HCT116 (cell line): ENCODE results near the gene ASCL5.

Source experiments
- CTCF ChIP-seq, 3 experiments: fragments of 200-600 bp in 1 of 3; sonication (generic) in 1 of 3; IDR thresholded peaks in 2 of 3; conservative IDR thresholded peaks in 1 of 3; 2 replicates each; pipeline ENCODE4 v1.5.1; 2012 to 2017; ENCODE audit warnings: low read depth in 2 of 3, low read length in 2 of 3, antibody characterized with exemption in 1 of 3, borderline replicate concordance in 1 of 3, control low read depth in 1 of 3, mild to moderate bottlenecking in 1 of 3, mixed read lengths in 1 of 3, mixed run types in 1 of 3, moderate library complexity in 1 of 3; ENCODE audit not compliant: insufficient read depth in 1 of 3
- SP1 ChIP-seq: IDR thresholded peaks from 2 replicates; pipeline ENCODE4 v1.6.1; 2012; ENCODE audit warnings: low read depth
- ZFX ChIP-seq: fragments of 450-650 bp; IDR thresholded peaks from 2 replicates; pipeline ENCODE4 v1.6.1; 2017
- ZNF274 ChIP-seq: fragments of 200-500 bp; sonication (Bioruptor generic); IDR thresholded peaks from 2 replicates; pipeline ENCODE4 v1.6.1; 2014; ENCODE audit warnings: mild to moderate bottlenecking, low read depth, low read length, inconsistent platforms
- TF ChIP-seq, protein P1 (sequence below): IDR thresholded peaks from 2 replicates; pipeline ENCODE4 v1.6.1; 2012; ENCODE audit warnings: low read depth

DNA sequence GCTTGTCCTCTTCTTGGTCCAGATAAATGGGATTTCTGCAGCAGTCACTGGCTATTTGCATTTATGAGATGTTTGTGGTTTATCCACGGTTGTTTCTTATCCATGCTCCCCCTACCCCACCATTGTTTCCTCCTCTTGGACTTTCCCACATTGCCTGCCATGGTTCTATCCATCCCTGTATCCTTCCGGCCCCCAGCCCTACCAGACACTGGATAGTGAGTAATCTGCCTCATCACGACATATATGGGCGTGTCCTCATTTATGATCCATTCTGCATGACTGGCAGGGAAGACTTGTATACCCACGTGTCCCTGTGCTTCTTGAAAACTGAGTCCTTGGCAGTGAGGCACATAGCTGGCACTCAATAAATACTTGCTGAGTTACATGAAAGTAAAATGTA, 54.8 kb downstream of the ASCL5 start:
- TF ChIP-seq ZFX (no peak), CTCF (IDR thresholded peaks at IDR 0.05 in 2 of 3, conservative IDR thresholded peaks at IDR 0.05 in 1 of 3; ENCODE audit: borderline replicate concordance in 1 of 3, insufficient read depth in 1 of 3, low read depth in 2 of 3, low read length in 2 of 3) (no peak), SP1 (no peak), ZNF274 (no peak)
- TF ChIP-seq, protein P1, sequence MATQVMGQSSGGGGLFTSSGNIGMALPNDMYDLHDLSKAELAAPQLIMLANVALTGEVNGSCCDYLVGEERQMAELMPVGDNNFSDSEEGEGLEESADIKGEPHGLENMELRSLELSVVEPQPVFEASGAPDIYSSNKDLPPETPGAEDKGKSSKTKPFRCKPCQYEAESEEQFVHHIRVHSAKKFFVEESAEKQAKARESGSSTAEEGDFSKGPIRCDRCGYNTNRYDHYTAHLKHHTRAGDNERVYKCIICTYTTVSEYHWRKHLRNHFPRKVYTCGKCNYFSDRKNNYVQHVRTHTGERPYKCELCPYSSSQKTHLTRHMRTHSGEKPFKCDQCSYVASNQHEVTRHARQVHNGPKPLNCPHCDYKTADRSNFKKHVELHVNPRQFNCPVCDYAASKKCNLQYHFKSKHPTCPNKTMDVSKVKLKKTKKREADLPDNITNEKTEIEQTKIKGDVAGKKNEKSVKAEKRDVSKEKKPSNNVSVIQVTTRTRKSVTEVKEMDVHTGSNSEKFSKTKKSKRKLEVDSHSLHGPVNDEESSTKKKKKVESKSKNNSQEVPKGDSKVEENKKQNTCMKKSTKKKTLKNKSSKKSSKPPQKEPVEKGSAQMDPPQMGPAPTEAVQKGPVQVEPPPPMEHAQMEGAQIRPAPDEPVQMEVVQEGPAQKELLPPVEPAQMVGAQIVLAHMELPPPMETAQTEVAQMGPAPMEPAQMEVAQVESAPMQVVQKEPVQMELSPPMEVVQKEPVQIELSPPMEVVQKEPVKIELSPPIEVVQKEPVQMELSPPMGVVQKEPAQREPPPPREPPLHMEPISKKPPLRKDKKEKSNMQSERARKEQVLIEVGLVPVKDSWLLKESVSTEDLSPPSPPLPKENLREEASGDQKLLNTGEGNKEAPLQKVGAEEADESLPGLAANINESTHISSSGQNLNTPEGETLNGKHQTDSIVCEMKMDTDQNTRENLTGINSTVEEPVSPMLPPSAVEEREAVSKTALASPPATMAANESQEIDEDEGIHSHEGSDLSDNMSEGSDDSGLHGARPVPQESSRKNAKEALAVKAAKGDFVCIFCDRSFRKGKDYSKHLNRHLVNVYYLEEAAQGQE, result no peak
